ENCODE data around the gene TNRC6C. TPM values are rescaled to one million over a fixed set of nuclear protein-coding genes. Genes with fewer than 3 reads are reported as not detected.

TNRC6C gene
- total RNA-seq, 1 donor from 2014 or later: 25.8 TPM

DNA sequence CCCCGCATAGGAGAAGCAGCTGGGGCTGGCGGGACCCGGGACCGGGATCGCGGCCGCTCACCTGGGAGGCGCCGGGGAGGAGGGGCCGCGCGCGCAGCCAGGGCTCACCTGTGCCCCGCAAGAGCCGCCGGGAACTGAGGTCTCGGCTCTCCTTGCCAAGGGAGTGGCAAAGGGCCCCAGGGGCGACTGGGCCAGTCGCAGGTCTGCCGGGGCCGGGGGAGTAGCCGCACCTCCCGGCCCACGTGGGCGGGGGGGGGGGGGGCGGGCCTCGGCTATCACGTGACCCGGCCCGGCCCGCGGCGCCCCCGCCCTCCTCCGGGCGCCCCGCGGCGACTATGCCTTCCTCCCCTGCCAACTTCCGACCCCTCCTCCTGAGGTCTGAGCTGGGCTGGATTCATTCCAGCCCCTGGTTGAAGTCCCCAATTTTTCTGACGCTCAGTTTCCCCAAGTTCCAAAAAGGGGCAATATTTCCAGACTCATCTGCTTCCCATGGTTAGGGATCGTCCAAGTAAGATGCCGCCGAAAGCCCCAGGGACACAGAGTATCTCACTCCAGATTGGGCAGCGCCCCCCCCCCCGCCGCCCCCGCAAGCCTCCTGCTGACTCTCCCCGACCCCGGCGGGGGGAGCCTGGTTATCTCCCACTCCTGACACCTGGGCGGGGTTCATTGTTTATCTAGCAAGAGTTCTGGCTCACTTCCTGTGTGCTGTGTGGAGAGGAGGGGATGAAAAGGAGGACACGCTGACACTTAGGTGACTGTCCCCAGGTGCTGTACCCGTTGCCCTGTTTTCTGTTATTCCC, 170.2 kb downstream of the TNRC6C start, which contains the start of gene TMC6:
TSS of gene TMC6 (minus strand) at position 205 of the 800 bp plus-strand sequence. CDS start 1,923 bp downstream, outside the sequence.
- intact Hi-C loops (cut with DNase I): no loop called here
- Histone ChIP-seq H3K9me3 (no peaks in the 10 kb centered on the region), H3K4me1 (peaks cover 5 to 31% of the 10 kb centered on the region in 2 donors), H3K27ac (peak within 1 kb of the TSS; percentile 54 to 58), H3K4me3 (peak within 1 kb of the TSS; percentile 70 to 73), H3K27me3 (no peaks in the 10 kb centered on the region), H3K36me3 (no peaks in the 10 kb centered on the region)
- no peak for DNase-seq (ENCODE audit: low spot score in 2 of 2)
- TF ChIP-seq, protein P1, sequence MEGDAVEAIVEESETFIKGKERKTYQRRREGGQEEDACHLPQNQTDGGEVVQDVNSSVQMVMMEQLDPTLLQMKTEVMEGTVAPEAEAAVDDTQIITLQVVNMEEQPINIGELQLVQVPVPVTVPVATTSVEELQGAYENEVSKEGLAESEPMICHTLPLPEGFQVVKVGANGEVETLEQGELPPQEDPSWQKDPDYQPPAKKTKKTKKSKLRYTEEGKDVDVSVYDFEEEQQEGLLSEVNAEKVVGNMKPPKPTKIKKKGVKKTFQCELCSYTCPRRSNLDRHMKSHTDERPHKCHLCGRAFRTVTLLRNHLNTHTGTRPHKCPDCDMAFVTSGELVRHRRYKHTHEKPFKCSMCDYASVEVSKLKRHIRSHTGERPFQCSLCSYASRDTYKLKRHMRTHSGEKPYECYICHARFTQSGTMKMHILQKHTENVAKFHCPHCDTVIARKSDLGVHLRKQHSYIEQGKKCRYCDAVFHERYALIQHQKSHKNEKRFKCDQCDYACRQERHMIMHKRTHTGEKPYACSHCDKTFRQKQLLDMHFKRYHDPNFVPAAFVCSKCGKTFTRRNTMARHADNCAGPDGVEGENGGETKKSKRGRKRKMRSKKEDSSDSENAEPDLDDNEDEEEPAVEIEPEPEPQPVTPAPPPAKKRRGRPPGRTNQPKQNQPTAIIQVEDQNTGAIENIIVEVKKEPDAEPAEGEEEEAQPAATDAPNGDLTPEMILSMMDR (IDR thresholded peaks at IDR 0.05): no peak

GRCh38 chr17:78129351-78130089, 171.0 kb downstream of the TNRC6C start:
- DNase-seq (ENCODE audit: low spot score in 2 of 2): no peak
- Histone ChIP-seq H3K27ac (no peak overlapping the region), H3K36me3 (no peaks in the 10 kb centered on the region), H3K27me3 (no peaks in the 10 kb centered on the region), H3K4me3 (no peak overlapping the region), H3K4me1 (peaks cover 5 to 31% of the 10 kb centered on the region in 2 donors), H3K9me3 (no peaks in the 10 kb centered on the region)
- intact Hi-C loops (cut with DNase I): no loop called here
- TF ChIP-seq, protein P1 (IDR thresholded peaks at IDR 0.05): no peak

GRCh38 chr17:78130090-78130436, 171.6 kb downstream of the TNRC6C start:
- peaks cover 5 to 31% of the 10 kb centered on the region in 2 donors for H3K4me1 ChIP-seq
- TF ChIP-seq, protein P1 (IDR thresholded peaks at IDR 0.05): no peak
- H3K36me3 ChIP-seq: no peaks in the 10 kb centered on the region
- intact Hi-C loops (cut with DNase I): no loop called here
- H3K4me3 ChIP-seq: no peak overlapping the region
- no peaks in the 10 kb centered on the region for H3K9me3 ChIP-seq
- DNase-seq (ENCODE audit: low spot score in 2 of 2): no peak
- peak overlapping the region in 1 of 2 donors; percentile 0 for H3K27ac ChIP-seq
- no peaks in the 10 kb centered on the region for H3K27me3 ChIP-seq

GRCh38 chr17:78130437-78131101, 172.1 kb downstream of the TNRC6C start, which contains the start of gene TMC8:
Gene TMC8 (plus strand): TSS chr17:78130771. CDS start chr17:78131589, 818 bp downstream.
- no peaks in the 10 kb centered on the region for H3K36me3 ChIP-seq
- no peaks in the 10 kb centered on the region for H3K27me3 ChIP-seq
- peaks cover 5 to 29% of the 10 kb centered on the region in 2 donors for H3K4me1 ChIP-seq
- H3K9me3 ChIP-seq: no peaks in the 10 kb centered on the region
- H3K4me3 ChIP-seq: peak within 1 kb of the TSS in 1 of 2 donors; percentile 46
- TF ChIP-seq, protein P1 (IDR thresholded peaks at IDR 0.05): no peak
- H3K27ac ChIP-seq: peak within 1 kb of the TSS in 1 of 2 donors; percentile 0
- DNase-seq (ENCODE audit: low spot score in 2 of 2): no peak
- intact Hi-C loops (cut with DNase I): no loop called here
